Measurements from ENCODE around the gene SARS1.
"Not testable (repeated sequence)": the region's sequence is repeated elsewhere in the genome, so short reads cannot be mapped to it uniquely, and the experiment has no call there.

GRCh38 chr1:109176349-109176748 lies 37.4 kb upstream of the SARS1 start:
- not testable (repeated sequence) for TF ChIP-seq CTCF, POLR2A, EP300 (IDR thresholded peaks at IDR 0.05)

All from tibial nerve (tissue), 4 donors.